IMR-90 (cell line): ENCODE results near the gene TMEM245. TPM values are rescaled to one million over a fixed set of nuclear protein-coding genes. Genes with fewer than 3 reads are reported as not detected.

ENCODE experiments used
- ATAC-seq: fragments of 200-7000 bp; cut with Tn5 transposase; 2 replicates; pipeline ENCODE4 v1.9.1; 2020; ENCODE audit warnings: low read depth, mild to moderate bottlenecking, moderate library complexity
- BruUV-seq: library from RNA; stranded (reverse); fragments of 400-500 nt; replicated peaks from 2 replicates; lab custom pipeline; 2021; lab: Mats Ljungman, UMichigan
- CTCF ChIA-PET: fragments of 300-600 bp; formaldehyde crosslinking; extraction: SDS; loops from one replicate; lab custom pipeline; 2021; ENCODE audit warnings: antibody characterized with exemption; lab: Yijun Ruan, JAX
- POLR2A ChIA-PET: fragments of 300-600 bp; sonication (Branson Sonifier 250); formaldehyde crosslinking; loops from one replicate; lab custom pipeline; 2022; ENCODE audit warnings: antibody characterized with exemption; ENCODE audit not compliant: unreplicated experiment; lab: Charles Lee
- DNase-seq: peaks from one replicate; pipeline ENCODE4 v3.0.0; 2013
- H2AFZ ChIP-seq: replicated peaks from 2 replicates; pipeline ENCODE3; 2013; ENCODE audit warnings: low read length, mild to moderate bottlenecking; ENCODE audit not compliant: poor library complexity
- H2AK5ac ChIP-seq: 2 replicates; pipeline ENCODE4 v1.6.1; 2013; ENCODE audit warnings: low read depth, low read length, inconsistent platforms
- H2AK9ac ChIP-seq: replicated peaks from 2 replicates; pipeline ENCODE3; 2013; ENCODE audit warnings: mild to moderate bottlenecking, low read depth, low read length, moderate library complexity; ENCODE audit not compliant: poor library complexity
- H2BK120ac ChIP-seq: 2 replicates; pipeline ENCODE4 v1.6.1; 2013; ENCODE audit warnings: low read depth, low read length, inconsistent platforms
- H2BK15ac ChIP-seq: 3 replicates; pipeline ENCODE4 v1.6.1; 2013; ENCODE audit warnings: low read depth, low read length, inconsistent platforms
- H2BK20ac ChIP-seq: 2 replicates; pipeline ENCODE4 v1.6.1; 2013; ENCODE audit warnings: low read depth, mild to moderate bottlenecking, inconsistent platforms, low read length, moderate library complexity
- H2BK5ac ChIP-seq: 2 replicates; pipeline ENCODE4 v1.6.1; 2013; ENCODE audit warnings: mild to moderate bottlenecking, low read depth, low read length, inconsistent platforms; ENCODE audit not compliant: poor library complexity, severe bottlenecking
- H3K14ac ChIP-seq: replicated peaks from 2 replicates; pipeline ENCODE4 v1.6.1; 2013; ENCODE audit warnings: low read depth, low read length, inconsistent platforms
- H3K18ac ChIP-seq: 2 replicates; pipeline ENCODE4 v1.6.1; 2013; ENCODE audit warnings: low read depth, low read length, control low read depth
- H3K23ac ChIP-seq: 2 replicates; pipeline ENCODE4 v1.6.1; 2013; ENCODE audit warnings: low read depth, low read length, inconsistent platforms
- H3K27ac ChIP-seq: 2 replicates; pipeline ENCODE4 v1.5.1; 2013; ENCODE audit warnings: mild to moderate bottlenecking, control low read depth, low read length; ENCODE audit not compliant: insufficient read depth
- H3K27me3 ChIP-seq: 2 replicates; pipeline ENCODE4 v1.6.1; 2013; ENCODE audit warnings: low read length; ENCODE audit not compliant: control insufficient read depth, insufficient read depth
- H3K36me3 ChIP-seq: 2 replicates; pipeline ENCODE4 v1.6.1; 2013; ENCODE audit warnings: low read length, mixed read lengths; ENCODE audit not compliant: control insufficient read depth, insufficient read depth
- H3K4ac ChIP-seq: 2 replicates; pipeline ENCODE4 v1.6.1; 2013; ENCODE audit warnings: low read depth, low read length, inconsistent platforms
- H3K4me1 ChIP-seq: 2 replicates; pipeline ENCODE4 v1.6.1; 2013; ENCODE audit warnings: low read length, mixed read lengths; ENCODE audit not compliant: control insufficient read depth, insufficient read depth
- H3K4me2 ChIP-seq: 2 replicates; pipeline ENCODE4 v1.6.1; 2013; ENCODE audit warnings: low read depth, mild to moderate bottlenecking, control low read depth, low read length, moderate library complexity
- H3K4me3 ChIP-seq: 2 replicates; pipeline ENCODE4 v1.5.1; 2013; ENCODE audit warnings: low read depth, mild to moderate bottlenecking, control low read depth, low read length, moderate library complexity; ENCODE audit not compliant: insufficient read depth
- H3K56ac ChIP-seq: 2 replicates; pipeline ENCODE4 v1.6.1; 2013; ENCODE audit warnings: low read length, inconsistent platforms; ENCODE audit not compliant: insufficient read depth; ENCODE audit errors: extremely low read depth
- H3K79me1 ChIP-seq, 2 experiments: 2 replicates each; pipeline ENCODE4 v1.6.1; 2013; ENCODE audit warnings: low read length in 2 of 2, inconsistent platforms in 1 of 2, low read depth in 1 of 2
- H3K9ac ChIP-seq: 2 replicates; pipeline ENCODE4 v1.6.1; 2013; ENCODE audit warnings: low read depth, low read length, control low read depth
- H3K9me1 ChIP-seq: 2 replicates; pipeline ENCODE4 v1.6.1; 2013; ENCODE audit warnings: low read length, inconsistent platforms; ENCODE audit not compliant: insufficient read depth
- H3K9me3 ChIP-seq: 2 replicates; pipeline ENCODE4 v1.6.1; 2013; ENCODE audit warnings: low read length; ENCODE audit not compliant: control insufficient read depth, insufficient read depth
- H4K20me1 ChIP-seq: 2 replicates; pipeline ENCODE4 v1.6.1; 2013; ENCODE audit warnings: low read length, inconsistent platforms; ENCODE audit not compliant: insufficient read depth
- H4K5ac ChIP-seq: 2 replicates; pipeline ENCODE4 v1.6.1; 2013; ENCODE audit warnings: mild to moderate bottlenecking, low read depth, low read length, control low read depth
- H4K8ac ChIP-seq, 2 experiments: 2 replicates each; pipeline ENCODE4 v1.6.1; 2013; ENCODE audit warnings: low read depth in 2 of 2, low read length in 2 of 2, control low read depth in 1 of 2, inconsistent platforms in 1 of 2
- H4K91ac ChIP-seq: 2 replicates; pipeline ENCODE4 v1.6.1; 2013; ENCODE audit warnings: low read depth, low read length, inconsistent platforms; ENCODE audit not compliant: insufficient read depth
- BHLHE40 ChIP-seq: fragments of 150-350 bp; IDR thresholded peaks from 2 replicates; pipeline ENCODE4 v1.6.1; 2016; ENCODE audit warnings: mild to moderate bottlenecking, low read depth, low read length
- CEBPB ChIP-seq: IDR thresholded peaks from 2 replicates; pipeline ENCODE4 v1.6.1; 2012; ENCODE audit warnings: low read depth, low read length, improper control_type of control experiment
- CHD1 ChIP-seq: IDR thresholded peaks from 2 replicates; pipeline ENCODE4 v1.6.1; 2012; ENCODE audit warnings: low read depth, low read length, improper control_type of control experiment
- CTCF ChIP-seq: conservative IDR thresholded peaks from 2 replicates; pipeline ENCODE4 v1.5.1; 2012; ENCODE audit warnings: mild to moderate bottlenecking, low read depth, low read length, improper control_type of control experiment
- MAFK ChIP-seq: IDR thresholded peaks from 2 replicates; pipeline ENCODE4 v1.6.1; 2012; ENCODE audit warnings: low read depth, low read length, improper control_type of control experiment
- MAZ ChIP-seq: IDR thresholded peaks from 2 replicates; pipeline ENCODE4 v1.6.1; 2012; ENCODE audit warnings: low read depth, mild to moderate bottlenecking, low read length, improper control_type of control experiment, moderate library complexity, borderline replicate concordance
- POLR2A ChIP-seq: IDR thresholded peaks from 2 replicates; pipeline ENCODE4 v1.6.1; 2012; ENCODE audit warnings: mild to moderate bottlenecking, low read depth, low read length
- RAD21 ChIP-seq: IDR thresholded peaks from 2 replicates; pipeline ENCODE4 v1.6.1; 2012; ENCODE audit warnings: low read length, improper control_type of control experiment
- RCOR1 ChIP-seq: IDR thresholded peaks from 2 replicates; pipeline ENCODE4 v1.6.1; 2012; ENCODE audit warnings: mild to moderate bottlenecking, low read length, improper control_type of control experiment; ENCODE audit not compliant: insufficient replicate concordance
- SMC3 ChIP-seq: fragments of 150-350 bp; IDR thresholded peaks from 2 replicates; pipeline ENCODE4 v1.6.1; 2016; ENCODE audit warnings: low read depth, mild to moderate bottlenecking, antibody characterized with exemption, low read length, moderate library complexity
- WGBS, 2 experiments: methylation state at CpG; one replicate each; pipeline versions ENCODE4 v1.1.5 to v1.1.7; 2013; ENCODE audit warnings: missing lambda C conversion rate in 2 of 2; ENCODE audit not compliant: insufficient read length in 1 of 2; ENCODE audit errors: extremely low coverage in 2 of 2; 5-methylcytosine and 5-hydroxymethylcytosine counted together
- dilution Hi-C: fragments of 300-500 bp; cut with HindIII; formaldehyde crosslinking; loops from one replicate; pipeline ENCODE4 v1.14.3; 2018; ENCODE audit warnings: low sequenced_read_pairs; ENCODE audit not compliant: unreplicated experiment
- in situ Hi-C: fragments of 300-500 bp; cut with MboI; formaldehyde crosslinking; loops from 3 replicates; pipeline ENCODE4 v1.14.3; 2019; ENCODE audit warnings: low sequenced_read_pairs, inconsistent platforms, mixed read lengths
- intact Hi-C: fragments of 100-400 bp; cut with micrococcal nuclease; formaldehyde crosslinking; loops from 2 replicates; pipeline ENCODE4 v1.10.0; 2022
- polyA plus RNA-seq, 3 experiments: library from polyadenylated mRNA; depleted of rRNA; stranded (reverse); fragments of >200 nt; gene quantifications; 2 replicates each; pipeline ENCODE4 v1.2.3, GENCODE V29; 2012; ENCODE audit warnings: low replicate concordance in 1 of 3
- total RNA-seq: library from RNA; depleted of rRNA; stranded (reverse); fragments of >200 nt; gene quantifications from 2 replicates; pipeline ENCODE4 v1.2.3, GENCODE V29; 2012
- TF ChIP-seq, protein P1 (sequence below): fragments of 150-350 bp; IDR thresholded peaks from 2 replicates; pipeline ENCODE4 v1.6.1; 2017; ENCODE audit warnings: mild to moderate bottlenecking, antibody characterized with exemption, low read length, low read depth
- TF ChIP-seq, protein P2 (sequence below): fragments of 150-350 bp; IDR thresholded peaks from 2 replicates; pipeline ENCODE4 v1.6.1; 2016; ENCODE audit warnings: low read depth, mild to moderate bottlenecking, low read length, moderate library complexity, borderline replicate concordance

Gene TMEM245
- total and polyA plus RNA-seq, 2 of the 4 experiments (the other 2 are of a cell fraction): 24.8 to 57.9 TPM

DNA sequence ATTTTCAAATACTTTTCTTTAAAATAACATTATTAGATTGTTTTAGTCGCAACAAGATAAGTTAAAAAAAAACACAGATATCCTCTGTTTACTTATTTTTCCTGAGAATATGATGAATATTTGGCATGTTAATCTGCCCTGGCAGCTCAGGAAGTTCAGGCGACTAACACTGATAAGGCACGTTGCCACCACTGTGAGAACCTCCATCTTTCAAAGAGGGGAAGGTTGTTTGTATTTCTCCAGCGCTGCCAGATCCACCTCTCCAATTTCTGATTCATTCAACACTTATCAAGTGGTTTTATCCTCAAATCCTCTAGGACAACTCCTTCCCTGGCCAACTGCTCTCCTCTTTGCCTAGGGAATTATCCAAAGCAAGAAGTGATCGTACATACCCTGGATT lies 128.3 kb downstream of the TMEM245 start:
- Histone ChIP-seq H3K9ac (no peak overlapping the region), H3K56ac (no peak overlapping the region), H3K4me2 (no peak overlapping the region), H2AFZ (no peak overlapping the region), H2BK120ac (no peak overlapping the region), H4K91ac (no peak overlapping the region), H2BK20ac (no peak overlapping the region), H3K79me1 (peaks cover 22% of the 10 kb centered on the region in 2 experiments; a peak in 3 of 4 replicates), H3K14ac (no peak overlapping the region), H3K9me1 (peaks cover 8% of the 10 kb centered on the region; the same call in 1 of the 2 replicates), H4K8ac (no peak overlapping the region), H4K5ac (no peak overlapping the region), H3K23ac (no peak overlapping the region), H2BK5ac (no peak overlapping the region), H3K18ac (no peak overlapping the region), H3K4me3 (no peak overlapping the region), H2BK15ac (no peak overlapping the region), H3K4ac (no peak overlapping the region), H2AK5ac (no peak overlapping the region), H3K27ac (no peak overlapping the region), H3K4me1 (peaks cover 7% of the 10 kb centered on the region), H2AK9ac (no peak overlapping the region), H4K20me1 (0 out of 2 replicates have a peak, but pooled peaks cover 2% of the 10 kb centered on the region), H3K27me3 (no peaks in the 10 kb centered on the region), H3K36me3 (peaks cover 9% of the 10 kb centered on the region; the same call in 1 of the 2 replicates), H3K9me3 (no peaks in the 10 kb centered on the region)
- dilution Hi-C loops (no loop called here), intact Hi-C loops (no loop called here), in situ Hi-C loops (no loop called here)
- ChIA-PET CTCF (no interaction called here), POLR2A (no interaction called here)
- TF ChIP-seq POLR2A (no peak), MAZ (no peak), CHD1 (no peak), SMC3 (no peak), RCOR1 (no peak), RAD21 (no peak), CEBPB (no peak), CTCF (no peak), BHLHE40 (no peak), MAFK (no peak)
- TF ChIP-seq, protein P1, sequence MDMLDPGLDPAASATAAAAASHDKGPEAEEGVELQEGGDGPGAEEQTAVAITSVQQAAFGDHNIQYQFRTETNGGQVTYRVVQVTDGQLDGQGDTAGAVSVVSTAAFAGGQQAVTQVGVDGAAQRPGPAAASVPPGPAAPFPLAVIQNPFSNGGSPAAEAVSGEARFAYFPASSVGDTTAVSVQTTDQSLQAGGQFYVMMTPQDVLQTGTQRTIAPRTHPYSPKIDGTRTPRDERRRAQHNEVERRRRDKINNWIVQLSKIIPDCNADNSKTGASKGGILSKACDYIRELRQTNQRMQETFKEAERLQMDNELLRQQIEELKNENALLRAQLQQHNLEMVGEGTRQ: no peak
- TF ChIP-seq, protein P2, sequence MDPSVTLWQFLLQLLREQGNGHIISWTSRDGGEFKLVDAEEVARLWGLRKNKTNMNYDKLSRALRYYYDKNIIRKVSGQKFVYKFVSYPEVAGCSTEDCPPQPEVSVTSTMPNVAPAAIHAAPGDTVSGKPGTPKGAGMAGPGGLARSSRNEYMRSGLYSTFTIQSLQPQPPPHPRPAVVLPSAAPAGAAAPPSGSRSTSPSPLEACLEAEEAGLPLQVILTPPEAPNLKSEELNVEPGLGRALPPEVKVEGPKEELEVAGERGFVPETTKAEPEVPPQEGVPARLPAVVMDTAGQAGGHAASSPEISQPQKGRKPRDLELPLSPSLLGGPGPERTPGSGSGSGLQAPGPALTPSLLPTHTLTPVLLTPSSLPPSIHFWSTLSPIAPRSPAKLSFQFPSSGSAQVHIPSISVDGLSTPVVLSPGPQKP: no peak
- ATAC-seq: peak; percentile 51
- DNase-seq: peak; percentile 61
- no TSS peak for BruUV-seq
- WGBS, 2 experiments: no CpG with 5 or more reads among the region's 5 CpGs
